Prostate gland (tissue), 2 donors: ENCODE results near the gene KDM4D. TPM values are rescaled to one million over a fixed set of nuclear protein-coding genes. Genes with fewer than 3 reads are reported as not detected.
A peak's percentile ranks its signal among the peaks of the same experiment; 100 is the strongest.

Experiments used
- DNase-seq: peaks from one replicate; pipeline ENCODE4 v3.0.0-alpha.2; 2019; ENCODE audit warnings: low spot score
- H3K27ac ChIP-seq, 2 donors: fragments of 200-600 bp; sonication (generic); 2 replicates each; pipeline ENCODE4 v1.5.1; 2017 to 2019
- H3K27me3 ChIP-seq: fragments of 200-600 bp; sonication (generic); replicated peaks from 2 replicates; pipeline ENCODE4 v1.5.1; 2019; ENCODE audit not compliant: insufficient read depth
- H3K36me3 ChIP-seq, 2 donors: fragments of 200-600 bp; sonication (generic); 1 replicate in 1 of 2; 2 replicates in 1 of 2; pipeline versions ENCODE4 v1.5.1 to v1.8.1; 2017 to 2019
- H3K4me1 ChIP-seq: fragments of 200-600 bp; sonication (generic); replicated peaks from 2 replicates; pipeline ENCODE4 v1.5.1; 2019
- H3K4me3 ChIP-seq, 2 donors: fragments of 200-600 bp; sonication (generic); 2 replicates each; pipeline ENCODE4 v1.5.1; 2017 to 2019
- H3K9me3 ChIP-seq: fragments of 200-600 bp; sonication (generic); 2 replicates; pipeline ENCODE4 v1.5.1; 2017
- POLR2A ChIP-seq: fragments of 450-650 bp; IDR thresholded peaks from one replicate; pipeline ENCODE4 v1.6.1; 2016; ENCODE audit warnings: antibody characterized with exemption, mild to moderate bottlenecking
- POLR2AphosphoS5 ChIP-seq: sonication (generic); formaldehyde crosslinking; IDR thresholded peaks from one replicate; pipeline ENCODE4 v1.6.1; 2017; ENCODE audit warnings: antibody characterized with exemption
- WGBS: methylation state at CpG from one replicate; pipeline ENCODE4 v1.1.5; 2018; 5-methylcytosine and 5-hydroxymethylcytosine counted together
- intact Hi-C: fragments of 100-400 bp; cut with DNase I; formaldehyde crosslinking; loops from one replicate; pipeline ENCODE4 v1.14.2; 2022
- total RNA-seq, 2 donors: library from RNA; depleted of rRNA; stranded (reverse); fragments of >200 nt; gene quantifications; one replicate each; pipeline ENCODE4 v1.1.0, GENCODE V29; 2016
- TF ChIP-seq, protein P1 (sequence below), 4 experiments: fragments of 200-600 bp in 2 of 4; fragments of 450-650 bp in 2 of 4; sonication (generic) in 2 of 4; IDR thresholded peaks; 1 replicate in 3 of 4; 2 replicates in 1 of 4; pipeline ENCODE4 v1.5.1; 2016 to 2019; ENCODE audit warnings: antibody characterized with exemption in 4 of 4, mild to moderate bottlenecking in 2 of 4, moderate library complexity in 2 of 4

Gene KDM4D
- total RNA-seq, 2 donors from 2014 or later, result 2.6 to 9.9 TPM

DNA sequence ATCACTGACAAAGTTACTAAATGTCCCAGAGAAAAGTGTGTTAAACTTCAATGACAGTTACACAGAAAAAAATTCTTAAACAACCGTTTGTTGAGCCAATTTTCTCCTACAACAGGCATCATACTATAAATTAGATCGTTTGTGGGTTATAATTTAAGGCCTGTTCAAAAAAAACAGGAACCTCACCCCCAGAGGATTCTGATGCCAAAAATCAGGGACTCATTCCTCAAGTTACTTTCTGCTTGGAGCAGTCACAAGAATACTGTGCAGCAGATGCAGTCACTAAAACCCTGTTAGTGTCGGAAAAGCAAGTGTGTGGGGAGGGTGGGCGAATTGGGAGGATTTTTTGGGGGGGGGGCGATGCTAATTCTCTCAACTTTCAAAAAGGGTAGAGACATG is 810 bp upstream of the KDM4D start:
- Histone ChIP-seq H3K36me3 (no peaks in the 10 kb centered on the region), H3K4me3 (peak overlapping the region; percentile 69 to 85), H3K27me3 (no peaks in the 10 kb centered on the region), H3K27ac (peak overlapping the region; percentile 73 to 78), H3K9me3 (no peaks in the 10 kb centered on the region), H3K4me1 (no peaks in the 10 kb centered on the region)
- 3% methylated on average over 5 of the region's 5 CpGs for WGBS
- no peak for DNase-seq
- intact Hi-C loops, result loop anchor here (2.0 to 10.0 kb wide), 4 partner anchors 95 to 792 kb away; partner anchors contain the start of genes AMOTL1 and SRSF8
- TF ChIP-seq POLR2AphosphoS5, result no peak
- TF ChIP-seq, protein P1, sequence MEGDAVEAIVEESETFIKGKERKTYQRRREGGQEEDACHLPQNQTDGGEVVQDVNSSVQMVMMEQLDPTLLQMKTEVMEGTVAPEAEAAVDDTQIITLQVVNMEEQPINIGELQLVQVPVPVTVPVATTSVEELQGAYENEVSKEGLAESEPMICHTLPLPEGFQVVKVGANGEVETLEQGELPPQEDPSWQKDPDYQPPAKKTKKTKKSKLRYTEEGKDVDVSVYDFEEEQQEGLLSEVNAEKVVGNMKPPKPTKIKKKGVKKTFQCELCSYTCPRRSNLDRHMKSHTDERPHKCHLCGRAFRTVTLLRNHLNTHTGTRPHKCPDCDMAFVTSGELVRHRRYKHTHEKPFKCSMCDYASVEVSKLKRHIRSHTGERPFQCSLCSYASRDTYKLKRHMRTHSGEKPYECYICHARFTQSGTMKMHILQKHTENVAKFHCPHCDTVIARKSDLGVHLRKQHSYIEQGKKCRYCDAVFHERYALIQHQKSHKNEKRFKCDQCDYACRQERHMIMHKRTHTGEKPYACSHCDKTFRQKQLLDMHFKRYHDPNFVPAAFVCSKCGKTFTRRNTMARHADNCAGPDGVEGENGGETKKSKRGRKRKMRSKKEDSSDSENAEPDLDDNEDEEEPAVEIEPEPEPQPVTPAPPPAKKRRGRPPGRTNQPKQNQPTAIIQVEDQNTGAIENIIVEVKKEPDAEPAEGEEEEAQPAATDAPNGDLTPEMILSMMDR (IDR thresholded peaks at IDR 0.05), result no peak
- no peak for TF ChIP-seq POLR2A

DNA sequence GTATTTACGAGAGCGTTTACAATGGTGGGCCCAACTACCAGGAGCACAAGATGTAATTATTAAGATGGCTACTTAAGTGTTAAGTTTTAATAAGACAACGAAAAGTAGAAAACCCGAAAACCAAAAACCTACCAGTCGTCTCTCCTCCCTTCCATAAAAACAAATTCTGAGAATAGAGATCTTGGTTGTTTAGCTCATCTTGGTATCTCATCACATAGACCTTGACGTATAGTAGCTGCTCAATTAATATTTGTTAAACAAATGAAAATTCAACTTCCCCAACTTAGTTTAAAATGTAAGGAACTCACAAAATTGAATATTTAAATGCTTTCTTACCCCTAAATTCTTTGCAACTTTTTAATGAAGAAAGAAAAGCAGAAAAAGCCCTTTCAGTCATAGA is 669 bp downstream of the KDM4D start:
- Histone ChIP-seq H3K36me3 (no peaks in the 10 kb centered on the region), H3K27me3 (no peaks in the 10 kb centered on the region), H3K9me3 (no peaks in the 10 kb centered on the region), H3K4me1 (no peaks in the 10 kb centered on the region), H3K27ac (peak overlapping the region in 1 of 2 donors; percentile 73), H3K4me3 (peak overlapping the region; percentile 69 to 85)
- no peak for DNase-seq
- TF ChIP-seq POLR2A, result no peak
- intact Hi-C loops, result loop anchor here (5.0 to 10.0 kb wide), 3 partner anchors 93 to 791 kb away; partner anchors contain the start of genes AMOTL1 and SRSF8
- WGBS, result 41% methylated on average over 6 of the region's 6 CpGs

DNA sequence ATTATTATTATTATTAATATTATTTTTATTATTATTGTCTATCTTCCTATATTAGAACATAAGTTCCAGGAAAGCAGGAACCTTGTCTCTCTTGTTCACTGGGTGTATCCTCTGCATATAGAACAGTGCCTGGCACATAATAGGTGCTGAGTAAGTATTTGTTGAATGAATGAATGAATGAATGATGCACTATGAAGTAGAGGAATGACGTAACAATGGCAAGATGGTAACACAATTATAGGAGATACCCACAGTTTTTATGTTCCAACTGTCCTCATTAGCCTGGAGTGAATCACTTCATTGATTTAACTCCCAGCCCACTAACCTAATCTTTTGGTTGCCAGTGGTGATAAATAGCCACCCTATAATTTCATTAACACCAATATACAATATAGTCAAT is 2.1 kb downstream of the KDM4D start:
- H3K27me3 ChIP-seq, result no peaks in the 10 kb centered on the region
- TF ChIP-seq POLR2AphosphoS5, result no peak
- no peak for TF ChIP-seq POLR2A
- TF ChIP-seq, protein P1 (IDR thresholded peaks at IDR 0.05), result no peak
- H3K9me3 ChIP-seq, result no peaks in the 10 kb centered on the region
- no peaks in the 10 kb centered on the region for H3K36me3 ChIP-seq
- H3K4me1 ChIP-seq, result no peaks in the 10 kb centered on the region
- no peak overlapping the region for H3K4me3 ChIP-seq
- no peak for DNase-seq
- WGBS, result 96% methylated on average over 1 of the region's 1 CpG
- intact Hi-C loops, result loop anchor here (10.0 kb wide), 2 partner anchors 211 to 789 kb away; partner anchors contain the start of gene AMOTL1
- no peak overlapping the region for H3K27ac ChIP-seq

DNA sequence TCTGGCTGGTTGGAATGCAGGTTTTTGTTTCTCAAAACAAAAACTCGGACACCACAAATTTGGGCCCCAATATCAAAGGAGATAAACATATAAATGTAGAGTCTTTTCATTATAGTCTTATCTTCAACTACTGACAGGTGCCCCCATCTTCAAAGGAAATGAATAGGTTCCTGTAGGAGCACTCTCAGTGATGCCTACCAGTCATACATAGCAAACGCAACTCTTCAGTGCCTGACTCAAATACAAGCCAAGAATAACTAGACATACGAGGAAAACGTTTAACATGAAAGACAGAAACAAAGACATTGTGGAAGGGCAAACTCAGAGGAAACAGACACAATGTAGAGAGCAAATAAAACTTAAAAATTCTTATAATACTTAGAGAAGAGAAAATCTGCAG is 13.9 kb downstream of the KDM4D start:
- H3K27ac ChIP-seq, result no peak overlapping the region
- DNase-seq, result no peak
- H3K36me3 ChIP-seq, result no peaks in the 10 kb centered on the region
- no peaks in the 10 kb centered on the region for H3K4me1 ChIP-seq
- TF ChIP-seq POLR2AphosphoS5, result no peak
- TF ChIP-seq, protein P1 (IDR thresholded peaks at IDR 0.05), result no peak
- no peak for TF ChIP-seq POLR2A
- no peak overlapping the region for H3K4me3 ChIP-seq
- H3K27me3 ChIP-seq, result no peaks in the 10 kb centered on the region
- H3K9me3 ChIP-seq, result no peaks in the 10 kb centered on the region
- 74% methylated on average over 4 of the region's 4 CpGs for WGBS
- intact Hi-C loops, result no loop called here

DNA sequence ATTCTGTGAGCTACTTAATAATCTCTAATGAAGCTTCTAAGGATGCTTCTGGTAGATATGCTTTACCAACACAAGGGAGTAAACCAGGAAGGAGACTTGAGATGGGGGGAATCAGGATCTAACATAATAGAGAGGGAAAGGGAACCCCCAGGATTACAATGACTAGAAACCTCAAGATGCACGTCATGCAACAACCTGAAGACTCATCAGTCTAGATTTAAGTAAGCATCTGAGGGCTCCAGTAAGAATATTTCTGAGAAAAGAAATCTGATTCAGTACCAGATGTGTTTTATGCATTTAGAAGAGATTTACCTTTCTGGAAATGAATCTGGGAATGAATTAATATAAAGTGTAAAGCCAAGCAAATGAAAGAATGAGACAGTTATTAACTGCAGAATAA is 15.2 kb downstream of the KDM4D start:
- Histone ChIP-seq H3K36me3 (no peaks in the 10 kb centered on the region), H3K9me3 (no peaks in the 10 kb centered on the region), H3K27me3 (no peaks in the 10 kb centered on the region), H3K4me1 (no peaks in the 10 kb centered on the region), H3K27ac (no peak overlapping the region), H3K4me3 (no peak overlapping the region)
- TF ChIP-seq POLR2AphosphoS5 (no peak), POLR2A (no peak)
- no peak for DNase-seq
- intact Hi-C loops, result no loop called here
- 81% methylated on average over 1 of the region's 1 CpG for WGBS

DNA sequence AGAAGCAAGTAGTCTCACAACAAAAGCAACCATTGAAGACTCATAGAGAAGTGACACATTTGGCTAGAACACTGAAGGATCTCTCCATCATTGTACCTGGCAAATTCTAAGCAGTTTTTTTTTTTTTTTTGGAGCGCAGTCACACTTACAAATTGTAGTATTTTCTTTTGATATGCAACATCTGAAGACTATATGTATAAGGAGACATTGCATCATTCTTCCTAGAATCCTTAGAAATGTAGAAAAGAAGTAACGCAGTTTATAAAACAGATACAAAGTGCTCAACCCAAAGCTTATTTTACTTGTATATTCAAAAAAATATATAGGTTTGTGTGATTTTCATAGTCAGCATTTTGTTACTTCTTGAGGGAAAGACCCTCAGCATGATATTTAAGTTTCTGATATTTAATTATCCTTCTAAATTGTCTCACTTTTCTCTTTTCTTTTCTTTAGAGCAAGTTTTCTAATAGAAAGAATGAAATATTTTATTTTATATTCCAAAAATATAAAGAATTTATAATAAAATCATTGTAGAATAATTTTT is 20.0 kb downstream of the KDM4D start:
- DNase-seq, result no peak
- intact Hi-C loops, result no loop called here
- Histone ChIP-seq H3K36me3 (no peaks in the 10 kb centered on the region), H3K4me3 (no peak overlapping the region), H3K9me3 (no peaks in the 10 kb centered on the region), H3K27me3 (no peaks in the 10 kb centered on the region), H3K4me1 (no peaks in the 10 kb centered on the region), H3K27ac (no peak overlapping the region)
- TF ChIP-seq POLR2A (no peak), POLR2AphosphoS5 (no peak)
- TF ChIP-seq, protein P1 (IDR thresholded peaks at IDR 0.05), result no peak
- WGBS, result 96% methylated on average over 2 of the region's 2 CpGs
